Measurements from ENCODE around the gene KCNG4. TPM values are rescaled to one million over a fixed set of nuclear protein-coding genes. Genes with fewer than 3 reads are reported as not detected.

KCNG4 gene
- total RNA-seq, 2 donors from 2014 or later: not detected

DNA sequence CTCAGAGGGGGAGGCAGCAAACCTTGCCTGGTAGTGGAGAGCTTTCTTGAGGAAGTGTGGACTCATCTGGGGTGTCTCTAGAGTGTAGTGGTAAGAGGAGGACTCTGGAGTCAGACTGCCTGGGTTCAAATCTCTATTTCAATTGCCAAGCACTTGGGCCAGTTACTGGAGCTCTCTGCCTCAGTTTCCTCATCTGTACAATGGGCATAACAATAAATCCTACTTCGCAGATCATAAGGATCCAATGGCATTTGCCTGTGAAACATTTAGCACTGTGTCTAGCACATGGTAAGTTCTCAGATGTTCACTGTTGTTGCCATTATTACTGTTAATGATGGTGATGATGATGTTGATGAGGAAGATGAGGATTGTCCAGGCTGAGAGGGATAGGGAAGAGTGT is 31.2 kb upstream of the KCNG4 start:
- H3K4me3 ChIP-seq: no peak overlapping the region
- H3K36me3 ChIP-seq: no peaks in the 10 kb centered on the region
- H3K27me3 ChIP-seq (replicated peaks; ENCODE audit: insufficient read depth): no peaks in the 10 kb centered on the region
- no peak overlapping the region for H3K27ac ChIP-seq
- H3K4me1 ChIP-seq (ENCODE audit: control insufficient read depth in 1 of 2, low read depth in 2 of 2): no peaks in the 10 kb centered on the region
- no peak for DNase-seq (ENCODE audit: low spot score)
- ATAC-seq (ENCODE audit: insufficient number of reproducible peaks, low FRiP score, low read depth): no peak
- H3K9me3 ChIP-seq: no peaks in the 10 kb centered on the region
- no peak for TF ChIP-seq CTCF (IDR thresholded peaks at IDR 0.05)

DNA sequence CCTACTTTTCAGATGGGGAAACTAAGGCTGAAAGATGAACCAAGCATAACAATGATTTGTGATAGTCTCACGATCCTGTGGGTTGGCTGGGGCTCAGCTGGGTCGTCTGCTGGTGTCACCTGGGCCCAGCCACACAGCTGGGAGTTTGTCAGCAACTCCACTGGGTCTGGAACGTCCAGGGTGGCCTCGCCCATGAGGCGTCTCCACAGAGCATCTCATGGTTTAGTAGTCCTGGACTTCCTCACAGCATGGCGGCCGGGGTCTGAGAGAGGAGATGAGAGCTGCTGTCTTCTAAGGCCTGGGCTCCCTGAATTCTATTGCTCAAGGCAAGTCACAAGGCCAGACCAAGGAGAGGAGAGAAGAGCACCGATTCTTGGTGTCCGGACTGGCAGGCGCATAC is 30.7 kb upstream of the KCNG4 start:
- Histone ChIP-seq H3K4me3 (no peak overlapping the region), H3K4me1 (ENCODE audit: control insufficient read depth in 1 of 2, low read depth in 2 of 2) (no peaks in the 10 kb centered on the region), H3K27ac (no peak overlapping the region), H3K27me3 (replicated peaks; ENCODE audit: insufficient read depth) (no peaks in the 10 kb centered on the region), H3K9me3 (no peaks in the 10 kb centered on the region), H3K36me3 (no peaks in the 10 kb centered on the region)
- no peak for DNase-seq (ENCODE audit: low spot score)
- TF ChIP-seq CTCF (IDR thresholded peaks at IDR 0.05): no peak
- no peak for ATAC-seq (ENCODE audit: insufficient number of reproducible peaks, low FRiP score, low read depth)

DNA sequence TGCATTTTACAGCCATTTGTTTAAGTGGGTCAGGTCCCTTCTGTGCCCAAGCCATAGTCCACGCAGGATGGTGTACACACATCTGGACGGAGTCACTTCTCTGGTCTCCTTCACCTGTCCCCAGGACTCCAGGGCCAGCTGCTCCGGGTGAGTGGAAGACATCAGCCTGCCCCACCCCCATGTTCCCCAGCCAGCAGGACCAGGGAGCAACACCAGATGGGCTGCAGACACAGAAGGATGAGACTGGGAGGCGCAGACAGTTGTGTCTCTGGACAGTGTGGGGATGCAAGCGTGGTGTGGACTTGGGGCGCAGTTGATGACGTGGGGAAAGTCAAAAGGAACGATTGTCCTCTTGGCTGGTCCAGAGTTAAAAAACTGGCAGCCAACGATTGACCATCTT is 30.3 kb upstream of the KCNG4 start:
- no peak overlapping the region for H3K27ac ChIP-seq
- no peaks in the 10 kb centered on the region for H3K27me3 ChIP-seq (replicated peaks; ENCODE audit: insufficient read depth)
- no peak for DNase-seq (ENCODE audit: low spot score)
- H3K9me3 ChIP-seq: no peaks in the 10 kb centered on the region
- no peak overlapping the region for H3K4me3 ChIP-seq
- no peak for ATAC-seq (ENCODE audit: insufficient number of reproducible peaks, low FRiP score, low read depth)
- no peaks in the 10 kb centered on the region for H3K4me1 ChIP-seq (ENCODE audit: control insufficient read depth in 1 of 2, low read depth in 2 of 2)
- no peak for TF ChIP-seq CTCF (IDR thresholded peaks at IDR 0.05)
- no peaks in the 10 kb centered on the region for H3K36me3 ChIP-seq

DNA sequence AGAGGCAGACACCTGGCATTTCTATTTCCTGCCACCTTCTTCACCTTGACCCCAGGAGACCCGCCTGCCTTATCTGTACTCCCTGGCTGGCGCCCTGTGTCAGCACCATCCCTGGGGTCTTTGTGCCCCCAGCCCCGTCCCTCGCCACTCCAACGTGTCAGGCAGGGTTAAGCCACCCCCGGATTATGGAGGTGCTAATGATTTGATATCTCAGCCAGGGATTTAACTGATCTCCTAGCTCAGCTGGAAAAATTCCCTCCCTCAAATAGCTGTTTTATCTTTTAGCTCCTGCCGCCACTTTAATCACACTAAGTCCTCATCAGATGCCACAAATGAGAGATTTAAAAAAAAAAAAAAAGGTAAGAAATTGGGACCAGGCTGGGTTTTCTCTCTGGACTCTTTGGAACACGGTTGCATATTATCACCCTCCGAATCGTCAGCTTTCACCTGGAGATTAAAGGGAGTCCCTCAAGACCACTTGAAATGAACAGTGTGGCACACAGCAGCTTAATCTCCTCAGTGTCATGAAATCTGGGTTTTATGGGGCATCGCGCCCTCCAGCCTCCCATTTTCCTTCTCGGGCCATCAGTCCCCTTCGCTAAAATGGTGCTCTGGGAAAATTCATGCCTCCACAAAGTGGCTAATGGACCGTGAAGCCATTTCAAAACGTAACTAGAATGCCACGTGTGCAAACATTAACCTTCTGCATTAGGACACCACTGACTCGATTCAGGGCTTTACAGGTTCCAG is 28.7 kb upstream of the KCNG4 start:
- no peak overlapping the region for H3K4me3 ChIP-seq
- no peaks in the 10 kb centered on the region for H3K36me3 ChIP-seq
- ATAC-seq (ENCODE audit: insufficient number of reproducible peaks, low FRiP score, low read depth) (no peak), DNase-seq (ENCODE audit: low spot score) (no peak)
- H3K27me3 ChIP-seq (replicated peaks; ENCODE audit: insufficient read depth): no peaks in the 10 kb centered on the region
- H3K9me3 ChIP-seq: no peaks in the 10 kb centered on the region
- H3K4me1 ChIP-seq (ENCODE audit: control insufficient read depth in 1 of 2, low read depth in 2 of 2): no peaks in the 10 kb centered on the region
- H3K27ac ChIP-seq: no peak overlapping the region
- no peak for TF ChIP-seq CTCF (IDR thresholded peaks at IDR 0.05)

DNA sequence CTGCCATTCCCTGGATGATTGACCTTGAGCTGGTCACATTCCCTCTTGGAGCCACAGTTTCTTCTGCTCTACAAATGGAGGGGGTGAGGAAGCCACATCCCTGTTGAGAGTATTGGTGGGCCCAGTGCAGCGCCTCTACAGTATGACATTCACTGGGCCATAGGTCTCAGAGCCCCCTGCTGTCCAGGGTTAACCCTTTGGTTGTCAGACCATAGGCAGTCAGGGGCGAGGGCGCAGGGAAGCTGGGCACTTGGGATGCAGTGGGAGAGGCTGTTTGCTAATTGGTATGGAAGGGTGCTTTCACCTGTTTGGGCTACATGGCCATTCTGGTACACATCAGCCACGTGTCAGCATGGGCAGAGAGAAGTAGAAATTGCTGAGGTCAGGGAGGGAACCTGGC is 27.6 kb upstream of the KCNG4 start:
- Histone ChIP-seq H3K36me3 (no peaks in the 10 kb centered on the region), H3K9me3 (no peaks in the 10 kb centered on the region), H3K27ac (no peak overlapping the region), H3K27me3 (replicated peaks; ENCODE audit: insufficient read depth) (no peaks in the 10 kb centered on the region), H3K4me3 (no peak overlapping the region), H3K4me1 (ENCODE audit: control insufficient read depth in 1 of 2, low read depth in 2 of 2) (no peaks in the 10 kb centered on the region)
- no peak for ATAC-seq (ENCODE audit: insufficient number of reproducible peaks, low FRiP score, low read depth)
- no peak for DNase-seq (ENCODE audit: low spot score)
- TF ChIP-seq CTCF (IDR thresholded peaks at IDR 0.05): no peak
